CD1c-positive myeloid dendritic cell (primary cell): ENCODE data around the gene SIX5.

Source experiments
- DNase-seq: peaks from one replicate; pipeline ENCODE4 v3.0.0-alpha.2; 2016; ENCODE audit errors: extremely low spot score

The SIX5 gene

GRCh38 chr19:45792470-45793177, 23.6 kb upstream of the SIX5 start, which contains the start of gene DMWD:
TSS of gene DMWD (minus strand) at chr19:45792845. CDS start at chr19:45792756, 89 bp downstream.
- DNase-seq: peak; percentile 99

GRCh38 chr19:45791744-45792469, 22.9 kb upstream of the SIX5 start:
- no peak for DNase-seq

- peak; percentile 92 for DNase-seq
Observed at GRCh38 chr19:45790942-45791341, 21.9 kb upstream of the SIX5 start.

GRCh38 chr19:45789035-45789786, 20.2 kb upstream of the SIX5 start:
- DNase-seq: no peak

- DNase-seq: no peak
Observed at GRCh38 chr19:45786533-45786894, 17.5 kb upstream of the SIX5 start.

GRCh38 chr19:45785781-45786532, 16.9 kb upstream of the SIX5 start:
- DNase-seq: no peak

- no peak for DNase-seq
Observed at GRCh38 chr19:45785097-45785496, 16.0 kb upstream of the SIX5 start.

GRCh38 chr19:45784096-45784495, 15.0 kb upstream of the SIX5 start:
- no peak for DNase-seq

GRCh38 chr19:45782820-45783785, 14.1 kb upstream of the SIX5 start:
- no peak for DNase-seq

- DNase-seq: no peak
Observed at GRCh38 chr19:45782162-45782691, 13.2 kb upstream of the SIX5 start, which contains the start of gene DMPK. TSS of gene DMPK (minus strand) at chr19:45782490. CDS start at chr19:45782352, 138 bp downstream.

- peak; percentile 14 for DNase-seq
Observed at GRCh38 chr19:45781214-45782161, 12.4 kb upstream of the SIX5 start.

GRCh38 chr19:45780448-45781213, 11.6 kb upstream of the SIX5 start:
- no peak for DNase-seq

- DNase-seq: no peak
Observed at GRCh38 chr19:45780146-45780447, 11.0 kb upstream of the SIX5 start.

GRCh38 chr19:45779231-45780145, 10.4 kb upstream of the SIX5 start:
- DNase-seq: peak; percentile 80

- DNase-seq: no peak
Observed at GRCh38 chr19:45778010-45778661, 9.1 kb upstream of the SIX5 start.

GRCh38 chr19:45777395-45777961, 8.4 kb upstream of the SIX5 start:
- no peak for DNase-seq

GRCh38 chr19:45774765-45775164, 5.7 kb upstream of the SIX5 start:
- DNase-seq: no peak
